ENCODE data around the gene RASSF8.

The RASSF8 gene

DNA sequence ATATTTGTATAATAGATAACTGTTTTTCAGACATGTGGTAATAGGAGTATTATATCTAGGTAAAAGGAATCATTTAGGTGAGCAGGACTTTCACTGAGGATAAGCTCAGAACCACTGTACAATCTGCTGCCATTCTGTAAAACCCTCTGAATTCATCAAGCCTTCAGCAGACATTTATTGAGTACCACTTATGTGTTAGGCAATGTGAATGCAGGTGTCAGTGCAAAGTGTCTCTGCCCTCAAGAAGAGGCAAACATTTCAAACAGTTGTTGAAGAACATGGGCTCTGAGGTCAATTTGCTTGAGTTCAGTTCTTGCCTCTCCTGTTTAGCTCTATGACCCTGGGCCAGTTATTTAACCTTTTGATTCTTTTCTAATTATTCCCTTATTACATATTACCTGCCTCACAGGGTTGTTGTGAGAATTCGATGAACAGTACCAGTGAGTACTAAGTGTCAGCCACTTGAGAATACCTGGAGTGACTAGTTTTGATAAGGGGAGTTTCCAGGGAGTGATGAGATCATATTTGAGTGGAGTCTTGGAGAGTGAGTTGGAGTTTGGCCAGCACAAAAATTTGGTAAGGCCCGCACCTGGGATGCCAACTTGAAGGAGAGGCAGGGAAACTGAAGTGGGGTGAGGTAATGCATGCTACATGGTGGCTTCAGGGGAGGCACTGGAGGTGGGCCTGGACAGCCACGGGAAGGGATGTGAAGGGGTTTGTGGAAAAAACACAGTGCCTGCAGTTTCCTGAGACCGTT is 33.7 kb downstream of the RASSF8 start:
- DNase-seq (ENCODE audit: low read depth in 2 of 3, low spot score in 1 of 3), result no peak

DNA sequence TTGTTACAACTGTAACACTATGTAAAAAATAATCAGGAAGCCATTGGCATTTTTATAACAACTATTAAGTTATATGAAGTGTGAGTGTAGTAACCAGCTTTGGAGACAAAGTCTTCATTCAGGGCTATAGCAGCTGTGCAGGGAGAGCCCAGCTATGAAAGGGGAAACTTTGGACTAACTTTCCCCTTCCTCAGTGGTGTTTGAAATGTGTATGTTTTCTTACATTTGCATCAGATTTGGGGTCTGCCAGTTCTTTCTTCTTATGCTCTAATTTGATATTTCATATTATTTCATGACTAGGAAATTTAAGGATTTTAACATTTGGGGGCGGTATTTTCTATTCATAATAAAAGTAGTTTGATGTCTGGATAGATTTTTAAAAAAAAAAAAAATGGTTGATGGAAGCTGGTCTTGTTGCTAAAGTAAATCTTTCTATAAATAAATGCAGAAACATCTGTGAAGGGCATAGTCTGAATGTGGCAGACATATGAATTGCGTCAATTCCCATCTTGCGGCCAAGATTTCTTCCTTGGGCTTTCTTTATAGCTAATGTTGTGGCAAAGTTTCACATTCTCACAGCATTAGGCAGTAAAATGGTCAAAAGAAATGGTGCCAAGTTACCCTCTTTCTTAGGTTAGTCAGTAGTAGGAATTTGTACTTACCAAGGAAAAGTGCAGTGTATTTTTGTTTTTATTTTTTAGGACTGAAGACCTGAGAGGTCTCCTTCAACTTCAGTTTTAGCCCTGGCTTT is 35.6 kb downstream of the RASSF8 start:
- no peak for DNase-seq (ENCODE audit: low read depth in 2 of 3, low spot score in 1 of 3)

DNA sequence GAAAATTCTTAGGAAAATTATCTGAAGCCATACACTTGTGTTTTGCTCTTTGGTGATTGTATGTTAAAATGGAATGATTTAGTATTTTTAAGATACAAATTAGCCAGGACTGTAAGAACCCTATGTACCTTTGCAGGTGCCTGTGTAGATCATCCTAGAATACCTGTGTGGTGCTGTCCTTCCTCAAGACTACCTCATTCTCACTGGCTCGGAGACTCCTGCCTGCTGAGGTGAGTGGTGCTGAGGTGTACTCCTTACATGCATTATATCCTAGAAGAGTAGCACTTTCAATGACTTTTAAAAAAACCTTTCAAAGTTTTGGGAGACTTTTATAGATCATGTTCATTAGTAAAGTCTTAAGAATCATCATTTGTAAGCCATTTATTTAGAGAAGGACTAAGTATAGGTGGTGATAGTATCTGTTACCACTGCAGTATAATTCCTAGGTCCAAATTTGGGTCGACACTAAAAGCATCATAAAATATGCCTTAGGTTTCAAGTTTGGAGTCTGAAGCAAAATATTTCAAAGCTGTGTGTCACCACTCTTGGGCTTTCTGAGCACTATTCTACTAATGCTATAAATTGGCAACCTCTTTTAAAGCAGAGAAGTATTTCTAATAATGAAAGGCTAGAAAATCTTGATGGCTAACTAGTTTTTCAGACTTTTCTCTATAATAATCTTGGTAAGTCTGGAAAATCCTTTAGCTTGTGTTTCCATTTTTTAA is 36.6 kb downstream of the RASSF8 start:
- DNase-seq (ENCODE audit: low read depth in 2 of 3, low spot score in 1 of 3), result no peak

DNA sequence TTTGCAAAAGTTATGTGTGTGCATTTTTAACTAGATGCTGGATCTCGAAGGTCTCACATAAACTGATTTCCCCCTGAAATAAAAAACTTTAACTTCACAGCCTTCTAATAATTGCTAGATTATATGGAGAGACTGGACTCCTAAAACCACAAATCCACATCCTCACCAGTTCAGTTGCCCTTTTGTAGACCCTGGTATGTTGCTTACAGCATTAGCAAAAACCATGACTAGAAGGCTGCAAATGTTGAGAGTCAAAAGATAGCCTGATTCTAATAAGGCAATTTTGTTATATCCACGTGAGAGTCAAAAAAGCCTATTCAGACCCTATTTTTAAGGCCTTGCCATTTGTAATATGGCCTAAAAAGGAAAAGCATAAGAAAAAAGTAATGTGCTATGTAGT is 37.4 kb downstream of the RASSF8 start:
- DNase-seq (ENCODE audit: low read depth in 2 of 3, low spot score in 1 of 3), result no peak

DNA sequence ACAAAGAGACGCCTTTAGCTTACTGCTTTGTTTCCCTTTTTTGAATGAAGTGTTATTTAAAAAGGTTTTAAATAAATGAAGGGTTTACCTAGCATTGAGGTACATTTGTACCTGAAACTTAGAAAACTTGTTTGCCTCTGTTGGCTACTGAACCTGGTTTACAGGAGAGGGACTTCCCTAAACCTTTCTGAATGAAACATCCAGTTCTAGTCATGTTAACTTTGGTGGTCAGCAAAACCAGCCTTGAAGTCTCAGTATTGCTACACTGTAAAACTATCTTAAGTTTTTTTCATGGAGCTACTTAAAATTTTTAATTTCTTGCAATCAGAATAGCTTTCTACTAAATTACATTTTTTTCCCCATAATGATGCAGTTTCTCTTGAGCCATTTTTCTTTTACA is 38.2 kb downstream of the RASSF8 start:
- DNase-seq (ENCODE audit: low read depth in 2 of 3, low spot score in 1 of 3), result no peak

DNA sequence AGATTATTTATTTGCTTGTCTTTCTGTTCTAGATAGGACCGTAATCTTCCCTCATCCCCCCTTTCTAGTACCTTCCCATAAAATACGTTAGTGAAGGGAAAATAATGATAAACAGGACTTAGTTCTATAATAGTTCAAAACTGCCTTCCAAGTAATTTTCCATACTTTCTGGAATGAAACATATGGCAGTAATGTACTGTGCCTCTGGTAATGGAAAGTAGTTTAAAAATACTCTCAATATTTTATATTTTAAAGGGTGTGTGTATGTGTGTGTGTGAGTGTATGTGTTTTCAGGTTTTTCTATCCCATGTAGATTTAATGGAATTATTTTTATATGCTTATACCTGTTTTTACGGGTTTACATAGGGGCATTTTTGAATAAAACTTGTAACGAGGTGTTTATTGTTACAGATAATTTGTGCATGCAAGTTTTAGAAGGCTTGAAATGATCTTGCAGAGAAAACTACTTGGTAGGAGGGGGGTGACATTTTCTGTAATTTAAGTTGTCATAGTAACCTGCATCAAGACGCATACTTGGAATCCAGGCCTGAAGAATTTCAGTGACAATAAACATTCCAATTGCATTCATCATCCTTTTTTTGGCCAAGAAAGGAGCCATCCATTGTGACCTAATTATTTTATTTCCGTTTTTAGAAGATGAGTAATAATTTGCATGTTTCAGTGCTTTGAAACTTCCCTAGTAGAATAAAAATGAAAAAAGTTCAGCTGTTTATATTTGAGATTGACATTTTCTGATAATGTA is 38.9 kb downstream of the RASSF8 start:
- no peak for DNase-seq (ENCODE audit: low read depth in 2 of 3, low spot score in 1 of 3)

DNA sequence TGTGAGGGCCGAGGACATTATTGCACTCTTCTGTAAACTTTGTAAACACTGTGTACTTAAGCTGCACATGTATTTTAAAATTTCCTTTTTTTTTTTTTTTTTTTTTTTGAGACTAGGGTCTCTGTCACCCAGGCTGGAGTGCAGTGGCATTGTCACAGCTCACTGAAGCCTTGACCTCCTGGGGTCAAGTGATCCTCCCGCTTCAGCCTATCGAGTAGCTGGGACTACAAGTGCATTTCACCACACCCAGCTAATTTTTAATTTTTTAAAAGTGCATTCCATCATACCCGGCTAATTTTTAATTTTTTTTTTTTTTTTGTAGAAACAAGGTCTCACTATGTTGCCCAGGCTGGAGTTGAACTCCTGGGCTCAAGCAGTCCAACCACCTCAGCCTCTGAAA is 42.4 kb downstream of the RASSF8 start:
- DNase-seq (ENCODE audit: low read depth in 2 of 3, low spot score in 1 of 3), result no peak

DNA sequence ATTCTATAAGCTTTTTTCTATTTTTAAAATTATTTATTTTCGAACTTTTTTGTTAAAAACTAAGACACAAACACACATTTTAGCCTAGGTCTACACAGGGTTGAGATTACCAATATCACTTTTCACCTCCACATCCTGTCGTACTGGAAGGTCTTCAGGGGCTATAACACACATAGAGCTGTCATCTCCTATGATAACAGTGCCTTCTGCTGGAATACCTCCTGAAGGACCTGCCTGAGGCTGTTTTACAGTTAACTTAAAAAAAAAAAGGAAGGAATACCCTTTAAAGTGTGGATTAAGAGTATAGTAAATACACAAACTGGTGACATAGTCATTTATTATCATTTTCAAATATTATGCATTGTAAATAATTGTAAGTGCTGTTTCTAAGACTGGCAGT is 43.0 kb downstream of the RASSF8 start:
- DNase-seq (ENCODE audit: low read depth in 2 of 3, low spot score in 1 of 3), result no peak

DNA sequence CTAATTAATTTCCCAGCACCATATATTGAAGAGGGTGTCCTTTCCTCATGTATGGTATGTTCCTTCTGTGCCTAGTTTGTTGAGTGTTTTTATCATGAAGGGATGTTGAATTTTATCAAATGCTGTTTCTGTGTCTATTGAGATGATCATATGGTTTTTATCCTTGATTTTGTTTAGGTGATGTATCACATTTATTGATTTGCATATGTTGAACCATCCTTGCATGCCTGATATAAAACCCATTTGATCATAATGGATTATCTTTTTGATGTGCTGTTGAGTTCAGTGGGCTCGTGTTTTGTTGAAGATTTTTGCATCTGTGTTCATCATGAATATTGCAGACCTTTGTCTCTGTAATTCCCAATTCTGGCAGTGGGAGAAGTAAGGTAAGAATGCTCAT is 44.6 kb downstream of the RASSF8 start:
- no peak for DNase-seq (ENCODE audit: low read depth in 2 of 3, low spot score in 1 of 3)

DNA sequence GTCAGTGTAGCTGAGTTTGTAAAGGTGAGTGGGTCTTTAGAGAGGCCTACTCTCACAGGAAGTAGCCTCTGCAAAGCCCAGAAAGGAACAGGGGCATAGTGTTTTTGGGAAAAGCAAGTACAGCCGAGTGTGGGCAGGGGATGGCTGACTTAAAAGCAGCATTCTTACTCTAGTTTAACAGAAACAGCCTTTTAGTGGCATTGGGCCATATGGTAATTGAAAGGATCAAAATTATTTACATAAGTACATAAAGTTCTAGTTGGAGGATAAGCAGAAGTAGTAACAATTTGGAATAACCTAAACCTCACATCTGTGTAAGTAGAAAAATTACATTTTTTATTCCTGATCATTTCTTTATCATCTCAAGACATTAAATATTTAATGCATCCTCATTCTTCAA is 49.1 kb downstream of the RASSF8 start:
- no peak for DNase-seq (ENCODE audit: low read depth in 2 of 3, low spot score in 1 of 3)

DNA sequence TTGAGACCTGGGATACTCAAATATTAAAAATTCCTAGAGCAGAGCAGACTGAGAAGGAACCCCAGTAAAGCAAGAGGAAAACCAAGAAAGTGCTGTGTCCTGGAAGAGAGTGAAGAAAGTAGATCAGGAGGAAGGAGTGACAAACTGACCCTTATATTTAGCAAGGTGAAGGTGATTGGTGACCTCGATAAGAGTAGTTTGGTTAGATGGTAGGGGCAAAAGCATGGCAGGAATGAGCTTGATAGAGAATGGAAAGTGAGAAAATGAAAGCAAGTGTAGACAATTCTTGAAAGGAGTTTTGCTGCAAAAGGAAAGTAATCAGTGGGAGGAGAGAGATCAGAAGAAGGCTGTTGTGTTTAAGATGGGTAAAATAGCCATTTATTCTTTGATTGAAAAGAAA is 51.1 kb downstream of the RASSF8 start:
- DNase-seq (ENCODE audit: low read depth in 2 of 3, low spot score in 1 of 3), result no peak

DNA sequence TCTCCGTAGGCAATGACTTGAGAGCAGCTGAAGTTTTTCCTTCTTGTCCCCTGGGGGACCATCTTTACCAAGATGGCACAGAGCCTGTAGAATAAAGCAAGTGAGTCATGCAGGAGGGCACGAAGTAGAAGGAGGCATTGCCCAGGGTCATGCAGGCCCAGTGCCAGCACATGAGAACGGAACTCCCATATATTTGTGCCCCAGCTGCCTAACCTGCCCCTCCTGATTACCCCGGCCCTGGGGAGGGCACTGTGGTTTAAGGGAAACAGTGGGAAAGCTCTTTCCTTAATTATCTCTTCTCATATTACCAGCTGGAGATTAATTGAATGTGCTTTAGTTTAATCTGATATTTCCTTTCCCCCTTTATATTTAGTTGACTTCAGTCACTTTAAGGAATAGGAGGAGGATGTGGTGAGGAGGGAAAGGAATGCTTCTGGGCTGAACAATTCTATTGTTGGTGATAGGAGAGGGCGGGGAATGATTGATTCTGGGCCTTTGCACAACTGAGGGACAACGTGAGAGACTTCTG is 51.9 kb downstream of the RASSF8 start:
- no peak for DNase-seq (ENCODE audit: low read depth in 2 of 3, low spot score in 1 of 3)

DNA sequence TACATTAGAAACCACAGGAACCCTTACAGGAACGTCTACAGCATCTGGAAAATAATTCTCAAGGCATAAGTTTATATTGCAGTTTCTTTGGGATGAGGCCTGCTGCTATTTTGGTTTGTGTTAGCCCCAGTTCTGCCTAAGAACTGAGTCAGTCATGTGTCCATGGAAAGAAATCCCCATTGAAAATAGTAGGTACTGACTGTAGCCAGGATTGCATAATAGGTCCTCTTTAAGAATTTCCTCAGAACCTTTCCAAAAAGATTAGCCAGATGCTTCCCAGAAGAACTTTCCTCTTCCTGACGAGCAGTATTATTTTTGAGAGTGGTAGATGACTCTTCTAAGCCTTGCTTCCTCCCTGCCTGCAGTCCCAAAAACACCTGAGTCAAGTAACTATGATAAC is 52.6 kb downstream of the RASSF8 start:
- DNase-seq (ENCODE audit: low read depth in 2 of 3, low spot score in 1 of 3), result no peak

DNA sequence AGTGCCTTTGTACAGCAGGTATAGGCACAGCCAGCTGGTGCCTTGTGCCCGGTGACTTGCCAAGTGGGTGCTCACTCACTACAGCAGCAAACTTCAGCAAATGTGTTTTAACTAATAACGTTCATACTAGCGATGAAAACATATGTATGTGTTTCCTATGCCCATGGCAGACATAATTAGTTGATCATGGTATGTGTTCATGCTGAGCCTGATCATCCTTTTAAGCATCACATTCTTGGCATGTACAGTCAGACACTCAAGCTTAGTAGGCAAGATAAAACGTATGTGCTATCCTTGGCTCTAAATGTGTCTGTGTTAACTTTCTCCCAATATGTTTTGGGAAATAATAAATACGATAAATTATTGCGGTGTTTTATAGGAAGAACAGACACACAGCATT is 55.6 kb downstream of the RASSF8 start:
- no peak for DNase-seq (ENCODE audit: low read depth in 2 of 3, low spot score in 1 of 3)

DNA sequence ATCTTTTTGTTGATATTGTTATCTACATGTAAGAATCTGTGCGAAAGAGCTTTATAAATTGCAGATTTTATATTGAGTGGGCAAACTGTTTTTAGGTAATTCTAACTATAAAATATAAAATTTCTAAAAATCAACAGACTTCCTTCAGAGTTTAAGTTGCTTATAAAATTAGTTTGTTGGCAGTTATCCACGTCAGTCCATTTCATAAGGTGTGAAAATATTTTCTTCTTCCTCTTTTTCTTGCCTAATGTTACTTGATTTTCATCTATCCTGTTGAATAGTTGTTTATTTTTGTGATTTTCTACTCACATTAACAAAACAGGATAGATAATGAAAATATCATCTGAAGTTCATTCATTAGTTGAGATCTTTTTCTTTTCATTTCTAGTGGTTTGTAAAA is 58.0 kb downstream of the RASSF8 start:
- no peak for DNase-seq (ENCODE audit: low read depth in 2 of 3, low spot score in 1 of 3)

DNA sequence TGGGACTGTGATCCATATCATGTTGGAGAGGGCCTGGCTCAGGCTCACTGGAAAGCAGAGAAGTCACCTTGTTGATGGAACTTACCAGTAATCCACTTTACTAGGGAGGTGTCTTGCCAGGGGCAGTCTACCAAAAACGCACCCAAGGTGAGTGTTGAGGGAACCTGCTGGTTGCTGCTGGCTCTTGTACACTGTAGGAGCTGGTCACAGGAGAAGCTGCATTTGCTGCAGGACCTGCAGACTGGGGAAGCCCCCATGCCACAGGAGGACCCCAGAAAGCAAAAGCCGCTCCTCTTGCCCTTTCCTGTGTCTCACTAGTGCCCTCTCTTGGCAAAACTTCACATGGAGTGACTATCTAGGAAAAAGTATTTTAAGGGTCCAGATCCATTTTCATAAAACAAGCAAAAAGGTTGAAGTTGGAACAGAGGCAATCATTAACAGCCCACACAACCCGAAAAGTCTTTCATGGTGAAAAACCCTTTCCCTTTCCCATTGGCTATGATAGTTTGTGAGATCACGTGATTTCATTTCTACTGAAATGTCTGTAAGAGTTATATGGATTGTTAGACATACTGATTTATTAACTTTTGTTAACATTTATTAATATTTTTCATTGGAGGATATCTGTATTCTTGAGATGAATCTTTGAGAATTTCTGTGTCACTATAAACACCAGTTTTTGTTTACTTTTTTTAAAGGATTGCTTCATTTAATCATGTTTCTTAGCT is 59.2 kb downstream of the RASSF8 start:
- peak in 1 of 3 donors; percentile 23 for DNase-seq (ENCODE audit: low read depth in 2 of 3, low spot score in 1 of 3)

DNA sequence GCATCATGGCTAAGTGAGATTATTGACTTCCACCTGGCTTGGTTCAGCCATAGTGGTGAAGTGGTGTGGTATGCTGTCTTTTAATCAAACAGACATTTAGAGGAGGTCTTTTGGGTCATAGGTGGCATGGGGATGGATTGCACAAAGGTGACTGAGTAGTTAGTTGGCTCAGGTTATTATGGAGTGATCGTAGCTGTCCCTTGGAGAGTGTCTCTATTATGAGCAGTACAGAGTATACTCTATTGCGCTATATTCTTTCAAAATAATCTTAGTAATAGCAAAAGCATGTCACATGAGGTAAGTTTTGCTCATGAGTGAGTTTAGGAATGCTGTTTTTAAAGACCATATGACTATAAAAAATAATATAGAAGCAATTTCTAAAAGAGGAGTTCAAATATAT is 60.4 kb downstream of the RASSF8 start:
- no peak for DNase-seq (ENCODE audit: low read depth in 2 of 3, low spot score in 1 of 3)

DNA sequence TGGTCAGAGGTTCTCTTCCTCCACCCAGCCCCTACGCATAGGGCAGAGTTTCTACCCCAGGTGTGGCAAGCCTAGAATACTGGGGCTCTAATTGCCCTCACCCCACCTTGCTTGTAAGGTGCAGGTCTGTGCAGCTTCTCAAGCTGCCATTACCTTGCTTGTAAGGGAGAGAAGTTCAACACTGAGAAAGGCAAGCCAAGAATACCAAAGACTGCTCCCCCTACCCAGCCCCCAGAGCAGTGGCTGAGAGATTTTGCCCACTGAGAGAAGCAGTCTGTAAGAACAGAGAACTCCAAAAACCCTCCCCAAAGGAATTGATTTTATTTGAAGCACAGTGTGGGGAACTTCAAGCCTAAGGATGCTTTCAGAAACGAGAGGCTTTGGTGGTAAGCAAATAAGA is 63.1 kb downstream of the RASSF8 start:
- no peak for DNase-seq (ENCODE audit: low read depth in 2 of 3, low spot score in 1 of 3)

DNA sequence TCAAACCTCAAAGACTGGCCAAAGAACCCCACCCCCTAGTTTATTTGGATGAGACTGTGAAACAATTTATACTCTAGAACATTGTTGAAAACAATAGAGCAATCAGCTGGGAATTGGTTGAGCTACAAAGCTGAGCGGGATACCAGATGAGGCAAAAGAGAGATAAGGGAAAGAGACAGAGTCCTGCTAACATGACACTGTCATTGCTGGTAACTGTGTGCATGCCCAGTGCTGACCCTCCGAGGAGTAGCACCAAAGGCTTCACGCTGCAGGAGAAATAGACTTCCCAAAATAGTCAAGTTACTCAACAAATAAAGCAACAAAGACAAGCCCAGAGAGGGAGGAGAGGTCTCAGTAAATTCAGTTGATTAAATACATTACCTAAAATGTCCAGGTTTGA is 63.6 kb downstream of the RASSF8 start:
- no peak for DNase-seq (ENCODE audit: low read depth in 2 of 3, low spot score in 1 of 3)

DNA sequence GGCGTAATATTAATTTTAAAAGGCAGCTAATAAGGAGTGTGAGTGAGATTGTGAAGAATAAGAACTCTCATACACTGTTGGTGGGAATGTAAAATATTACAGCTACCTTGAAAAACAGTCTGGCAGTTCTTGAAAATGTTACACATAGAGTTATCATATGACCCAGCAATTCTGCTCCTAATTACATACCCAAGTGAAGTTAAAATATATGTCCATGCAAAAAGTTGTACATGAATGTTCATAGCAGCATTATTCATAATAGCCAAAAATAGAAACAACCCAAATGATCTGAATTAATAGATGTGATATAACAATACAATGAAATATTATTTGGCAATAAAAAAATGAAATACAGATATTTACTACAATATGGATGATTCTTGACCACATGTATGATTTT is 68.2 kb downstream of the RASSF8 start:
- DNase-seq (ENCODE audit: low read depth in 2 of 3, low spot score in 1 of 3), result no peak

DNA sequence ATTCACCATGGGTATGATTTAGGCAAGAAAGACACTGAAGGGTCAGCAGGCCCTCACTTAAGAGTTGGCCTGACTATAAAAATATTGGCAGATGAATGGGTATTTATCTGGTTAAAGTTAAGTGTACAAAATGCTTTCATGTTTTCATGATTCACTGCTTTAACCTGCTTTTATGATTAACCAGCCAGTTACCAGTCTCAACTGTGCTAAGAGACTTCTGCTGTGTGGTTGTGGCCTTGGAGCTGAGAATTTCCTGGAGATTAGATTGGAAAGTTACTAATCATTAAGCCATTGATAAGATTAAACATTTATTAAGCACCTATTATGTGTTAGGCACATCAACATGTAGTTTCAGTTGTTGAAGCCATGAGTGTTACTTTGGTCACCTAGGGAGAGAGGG is 68.9 kb downstream of the RASSF8 start:
- no peak for DNase-seq (ENCODE audit: low read depth in 2 of 3, low spot score in 1 of 3)

All from stimulated activated CD4-positive, alpha-beta T cell treated with anti-CD3 and anti-CD28 coated beads, Interleukin-12 subunit alpha, Interleukin-12 subunit beta, amount 100 ng/mL, for 48 hours (primary cell).